Motor neuron (in vitro differentiated cells): ENCODE results near the gene DNAAF5. TPM values are rescaled to one million over a fixed set of nuclear protein-coding genes. Genes with fewer than 3 reads are reported as not detected.
A peak's percentile ranks its signal among the peaks of the same experiment; 100 is the strongest.

ENCODE experiments used
- ATAC-seq, 8 experiments: fragments of 200-7000 bp; cut with Tn5 transposase; replicated peaks in 6 of 8; 2 replicates each; pipeline ENCODE4 v1.8.0; 2021; ENCODE audit warnings: mild to moderate bottlenecking in 8 of 8, moderate library complexity in 8 of 8
- H3K27ac ChIP-seq, 2 donors: fragments of 250-450 bp; sonication (Bioruptor Pico); 2 replicates each; pipeline ENCODE4 v1.9.0; 2021; ENCODE audit warnings: antibody characterized with exemption in 2 of 2, mild to moderate bottlenecking in 2 of 2, moderate library complexity in 1 of 2
- H3K4me1 ChIP-seq, 2 donors: fragments of 250-450 bp; sonication (Bioruptor Pico); replicated peaks in 1 of 2; 2 replicates each; pipeline ENCODE4 v1.6.1; 2021; ENCODE audit warnings: antibody characterized with exemption in 2 of 2, mild to moderate bottlenecking in 2 of 2, moderate library complexity in 1 of 2
- H3K4me3 ChIP-seq, 5 donors: fragments of 250-450 bp; sonication (Bioruptor Pico); 2 replicates each; pipeline ENCODE4 v1.9.0; 2021; ENCODE audit warnings: antibody characterized with exemption in 5 of 5, mild to moderate bottlenecking in 5 of 5, moderate library complexity in 4 of 5
- WGBS, 10 experiments: fragments of 450-650 bp; shearing (Covaris generic); methylation state at CpG; one replicate each; pipeline ENCODE4 v1.0.0; 2022; 5-methylcytosine and 5-hydroxymethylcytosine counted together
- in situ Hi-C, 9 experiments: fragments of 400-800 bp; cut with MboI; loops; one replicate each; pipeline ENCODE4 v1.15.0; 2021; ENCODE audit warnings: low sequenced_read_pairs in 9 of 9, low pct_unique_long_range_greater_than_20kb in 2 of 9; ENCODE audit not compliant: unreplicated experiment in 9 of 9
- total RNA-seq, 8 experiments: library from RNA; unstranded; fragments of 300-600 nt; gene quantifications; 2 replicates each; pipeline versions ENCODE4 v1.2.3 to v1.2.4, GENCODE V29; 2022

The DNAAF5 gene
- total RNA-seq, 8 experiments from 2014 or later, result 6.7 to 45.1 (median 14.5) TPM

DNA sequence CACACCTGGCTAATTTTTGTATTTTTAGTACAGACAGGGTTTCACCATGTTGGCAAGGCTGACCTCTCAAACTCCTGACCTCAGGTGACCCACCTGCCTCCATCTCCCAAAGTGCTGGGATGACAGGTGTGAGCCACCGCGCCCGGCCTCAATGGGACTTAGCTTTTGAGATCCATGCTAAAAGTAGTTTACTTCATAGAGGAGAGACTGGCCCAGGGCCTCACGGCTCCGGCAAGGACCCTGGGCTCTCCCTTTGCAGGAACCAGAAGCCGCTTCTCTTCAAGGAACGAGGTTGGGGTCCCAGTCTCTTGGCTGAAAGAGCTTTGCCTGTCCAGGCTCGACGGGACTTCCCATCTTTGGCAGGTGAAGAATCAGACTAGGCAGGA is 30.1 kb upstream of the DNAAF5 start:
- no peaks in the 10 kb centered on the region for H3K4me1 ChIP-seq
- 80 to 95% (median 89%) methylated on average over 2 to 5 of the region's 9 CpGs; no CpG with 5 or more reads in 6 of the 10 experiments for WGBS, 10 experiments
- ATAC-seq, result no peak
- in situ Hi-C loops, result no loop called here
- H3K4me3 ChIP-seq, result no peak overlapping the region
- no peak overlapping the region for H3K27ac ChIP-seq

DNA sequence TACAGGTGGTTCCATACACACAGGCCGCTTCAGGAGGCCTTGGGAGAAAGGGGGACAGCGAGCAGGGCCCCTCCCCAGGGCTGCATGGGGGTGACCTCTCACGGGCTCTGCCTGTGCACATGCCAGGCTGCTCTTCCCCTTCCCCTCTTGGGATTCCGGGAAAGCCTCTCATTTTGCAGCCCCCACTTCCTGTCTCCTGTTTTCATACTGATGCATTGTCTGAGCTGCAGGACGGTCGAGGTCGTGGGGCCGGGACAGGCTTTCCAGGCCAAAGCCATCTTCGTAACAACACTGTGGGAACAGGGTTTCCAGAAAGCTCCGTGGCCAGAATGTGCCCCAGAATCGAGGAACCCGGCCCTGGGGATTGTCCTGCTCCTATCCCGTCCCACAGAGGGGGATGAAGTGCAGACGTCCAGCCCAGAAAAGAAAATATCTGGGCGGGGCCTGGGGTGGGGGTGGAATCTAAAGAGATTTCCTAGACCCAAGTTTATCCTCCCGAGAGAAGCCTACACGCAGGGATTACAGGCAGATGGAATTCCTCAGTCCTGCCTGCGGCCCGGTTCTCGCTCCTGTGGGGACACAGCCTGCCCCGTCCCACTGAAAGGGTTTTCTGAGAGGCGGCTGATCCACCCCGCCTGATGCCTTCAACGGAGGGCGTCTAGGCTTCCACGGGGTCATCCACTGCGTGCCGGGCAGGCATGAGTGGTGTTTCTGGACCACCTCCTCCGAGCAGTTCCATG is 29.5 kb upstream of the DNAAF5 start:
- no peak for ATAC-seq
- 73 to 95% (median 80%) methylated on average over 1 to 4 of the region's 29 CpGs; no CpG with 5 or more reads in 5 of the 10 experiments for WGBS, 10 experiments
- H3K27ac ChIP-seq, result no peak overlapping the region
- no peak overlapping the region for H3K4me3 ChIP-seq
- no peaks in the 10 kb centered on the region for H3K4me1 ChIP-seq
- in situ Hi-C loops, result no loop called here

DNA sequence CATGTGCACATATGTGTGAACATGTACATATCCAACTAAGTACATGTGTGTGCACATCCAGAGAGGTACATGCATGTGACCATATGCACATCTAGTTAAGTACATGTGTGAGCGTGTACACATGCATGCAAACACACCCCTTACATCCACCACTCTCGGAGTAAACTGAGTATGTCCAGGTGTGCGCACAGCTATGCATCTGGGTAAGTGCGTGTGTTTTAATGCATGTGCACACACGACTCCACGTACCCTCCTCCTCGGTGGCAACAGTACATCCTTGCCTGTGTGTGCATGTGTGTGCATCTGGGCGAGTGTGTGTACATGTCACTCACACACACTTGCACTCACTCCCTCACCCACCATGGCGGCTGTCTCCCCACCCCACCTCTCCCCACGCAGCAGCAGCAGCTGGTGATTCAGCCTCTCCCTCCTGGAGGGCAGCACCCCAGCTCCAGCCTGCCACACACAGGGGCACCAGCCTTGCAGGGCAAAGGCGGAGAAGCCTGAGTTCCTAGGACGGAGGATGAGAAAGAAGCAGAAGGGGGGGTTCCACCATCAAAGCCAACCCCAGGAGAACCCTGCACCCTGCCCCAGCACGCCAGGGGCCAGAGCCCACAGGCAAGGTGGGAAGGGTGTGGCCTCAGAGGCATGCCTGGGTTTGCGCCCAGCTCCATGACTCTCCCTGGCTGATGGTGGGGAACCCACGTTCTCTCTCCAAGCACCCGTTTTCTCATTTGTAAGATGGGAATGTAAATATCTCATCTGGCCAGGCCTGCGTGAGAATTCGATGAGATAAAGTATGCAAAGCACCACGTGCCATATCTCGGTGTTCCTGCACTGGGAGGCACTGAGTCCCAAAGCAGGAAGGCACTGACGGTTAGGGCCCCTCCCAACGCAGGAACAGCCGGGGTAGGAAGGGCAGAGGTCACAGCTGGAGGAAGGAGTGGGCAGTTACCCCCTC is 27.7 kb upstream of the DNAAF5 start:
- Histone ChIP-seq H3K27ac (no peak overlapping the region), H3K4me1 (no peaks in the 10 kb centered on the region), H3K4me3 (no peak overlapping the region)
- in situ Hi-C loops, result no loop called here
- 40 to 100% (median 88%) methylated on average over 2 to 9 of the region's 23 CpGs; no CpG with 5 or more reads in 2 of the 10 experiments for WGBS, 10 experiments
- ATAC-seq, result peak in 1 of 8 experiments; percentile 55

DNA sequence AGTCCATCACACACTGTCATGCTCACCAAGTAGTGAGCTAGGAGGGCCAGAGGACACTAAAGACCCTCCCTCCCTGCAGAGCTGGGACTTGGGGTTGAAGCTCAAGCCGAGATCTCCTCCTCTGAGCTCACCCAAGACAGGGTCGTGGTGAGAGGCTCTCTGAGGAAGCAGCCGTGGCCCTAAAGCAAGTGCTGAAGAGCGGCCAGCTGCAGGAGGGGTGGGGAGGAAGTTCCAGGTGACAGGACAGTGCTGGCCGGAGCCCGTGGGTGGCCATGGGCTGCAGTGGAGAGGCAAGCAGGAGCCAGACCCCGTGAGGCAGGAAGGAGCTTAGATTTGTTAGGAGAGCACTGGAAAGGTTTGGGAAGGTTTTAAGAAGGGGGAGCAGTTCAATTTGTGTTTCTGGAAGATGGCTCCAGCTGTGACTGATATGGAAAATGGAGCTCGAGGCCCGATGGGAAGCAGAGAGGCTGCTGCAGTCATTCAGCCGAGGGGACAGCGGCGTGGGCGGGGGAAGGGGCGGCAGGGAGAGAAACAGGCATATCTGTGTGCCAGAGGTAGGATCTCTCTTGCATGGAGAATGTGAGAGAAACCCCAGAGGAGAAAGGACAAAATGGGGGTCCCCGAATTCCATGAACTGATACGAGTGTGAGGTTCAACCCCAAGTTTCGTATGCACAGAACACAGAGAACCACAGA is 26.9 kb upstream of the DNAAF5 start:
- no peak for ATAC-seq
- WGBS, 10 experiments, result 47 to 100% (median 63%) methylated on average over 1 to 9 of the region's 17 CpGs; no CpG with 5 or more reads in 5 of the 10 experiments
- Histone ChIP-seq H3K4me3 (no peak overlapping the region), H3K27ac (no peak overlapping the region), H3K4me1 (no peaks in the 10 kb centered on the region)
- in situ Hi-C loops, result loop anchor here in 1 of 9 experiments (25.0 kb wide), 1 partner anchor 162 kb away; no protein-coding TSS in a partner anchor

DNA sequence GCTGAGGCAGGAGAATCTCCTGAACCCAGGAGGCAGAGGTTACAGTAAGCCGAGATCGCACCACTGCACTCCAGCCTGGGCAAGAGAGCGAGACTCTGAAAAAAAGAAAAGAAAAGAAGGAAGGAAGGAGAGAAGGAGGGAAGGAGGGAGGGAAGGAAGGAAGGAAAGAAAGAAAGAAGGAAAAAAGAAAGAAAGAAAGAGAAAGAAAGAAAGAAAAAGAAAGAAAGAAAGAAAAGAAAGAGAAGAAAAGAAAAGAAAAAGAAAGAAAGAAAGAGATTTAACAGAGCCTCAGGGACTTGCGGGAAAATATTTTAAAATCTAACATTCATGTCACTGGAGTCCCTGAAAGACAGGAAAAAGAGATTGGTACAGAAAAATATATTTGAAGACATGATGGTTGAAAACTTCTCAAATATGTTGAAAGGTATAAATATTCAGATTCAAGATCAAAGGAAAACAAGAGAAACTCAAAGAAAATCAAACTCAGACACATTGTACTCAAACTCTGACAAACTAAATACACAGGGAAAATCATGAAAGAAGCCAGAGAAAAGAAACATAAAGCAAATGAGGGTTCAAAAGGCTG is 25.3 kb upstream of the DNAAF5 start:
- no peak overlapping the region for H3K27ac ChIP-seq
- ATAC-seq, result no peak
- H3K4me1 ChIP-seq, result no peaks in the 10 kb centered on the region
- no peak overlapping the region for H3K4me3 ChIP-seq
- in situ Hi-C loops, result loop anchor here in 1 of 9 experiments (25.0 kb wide), 1 partner anchor 164 kb away; no protein-coding TSS in a partner anchor
- 54 to 100% (median 82%) methylated on average over 1 to 4 of the region's 4 CpGs for WGBS, 10 experiments

DNA sequence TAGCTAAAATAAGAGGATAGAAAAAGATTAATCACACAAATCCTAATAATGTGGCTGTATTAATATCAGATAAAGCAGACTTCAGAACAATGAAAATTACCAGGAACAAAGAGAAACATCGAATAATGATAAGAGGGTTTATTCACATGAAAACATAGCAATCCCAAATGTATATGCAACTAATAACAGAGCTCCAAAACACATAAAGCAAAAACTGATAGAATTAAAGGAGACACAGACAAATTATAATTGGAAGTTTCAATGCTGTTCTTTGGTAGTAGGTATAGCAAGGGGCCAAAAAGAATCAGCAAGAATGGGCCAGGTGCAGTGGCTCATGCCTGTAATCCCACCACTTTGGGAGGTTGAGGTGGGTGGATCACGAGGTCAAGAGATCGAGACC is 23.4 kb upstream of the DNAAF5 start:
- no peak overlapping the region for H3K4me3 ChIP-seq
- no peak for ATAC-seq
- in situ Hi-C loops, result loop anchor here in 1 of 9 experiments (25.0 kb wide), 1 partner anchor 166 kb away; no protein-coding TSS in a partner anchor
- H3K4me1 ChIP-seq, result no peaks in the 10 kb centered on the region
- 0 to 100% (median 71%) methylated on average over 1 to 3 of the region's 3 CpGs; no CpG with 5 or more reads in 1 of the 10 experiments for WGBS, 10 experiments
- no peak overlapping the region for H3K27ac ChIP-seq

DNA sequence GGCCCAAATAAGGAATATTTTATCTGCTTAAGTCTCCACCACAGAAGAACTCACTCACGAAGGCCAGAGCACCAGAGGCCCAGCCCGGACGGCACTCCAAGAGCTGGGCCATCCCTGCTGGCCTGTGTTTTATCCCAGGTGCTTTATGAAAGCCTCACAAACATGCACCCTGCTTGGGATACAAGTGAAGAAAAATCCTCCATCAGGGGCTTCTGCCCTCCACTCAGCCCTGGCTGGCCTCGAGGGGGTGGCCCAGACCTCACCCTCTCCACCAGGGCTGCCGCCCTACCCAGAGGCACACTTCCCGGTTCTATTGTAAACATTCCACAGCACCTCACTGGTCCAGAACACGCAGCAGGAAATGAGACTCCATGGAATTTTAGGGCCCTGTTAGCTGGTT is 19.8 kb upstream of the DNAAF5 start:
- Histone ChIP-seq H3K4me1 (peaks cover 6 to 8% of the 10 kb centered on the region in 2 donors), H3K4me3 (no peak overlapping the region), H3K27ac (no peak overlapping the region)
- 40 to 100% (median 100%) methylated on average over 1 to 4 of the region's 7 CpGs; no CpG with 5 or more reads in 5 of the 10 experiments for WGBS, 10 experiments
- ATAC-seq, result no peak
- in situ Hi-C loops, result loop anchor here in 1 of 9 experiments (25.0 kb wide), 1 partner anchor 169 kb away; no protein-coding TSS in a partner anchor

DNA sequence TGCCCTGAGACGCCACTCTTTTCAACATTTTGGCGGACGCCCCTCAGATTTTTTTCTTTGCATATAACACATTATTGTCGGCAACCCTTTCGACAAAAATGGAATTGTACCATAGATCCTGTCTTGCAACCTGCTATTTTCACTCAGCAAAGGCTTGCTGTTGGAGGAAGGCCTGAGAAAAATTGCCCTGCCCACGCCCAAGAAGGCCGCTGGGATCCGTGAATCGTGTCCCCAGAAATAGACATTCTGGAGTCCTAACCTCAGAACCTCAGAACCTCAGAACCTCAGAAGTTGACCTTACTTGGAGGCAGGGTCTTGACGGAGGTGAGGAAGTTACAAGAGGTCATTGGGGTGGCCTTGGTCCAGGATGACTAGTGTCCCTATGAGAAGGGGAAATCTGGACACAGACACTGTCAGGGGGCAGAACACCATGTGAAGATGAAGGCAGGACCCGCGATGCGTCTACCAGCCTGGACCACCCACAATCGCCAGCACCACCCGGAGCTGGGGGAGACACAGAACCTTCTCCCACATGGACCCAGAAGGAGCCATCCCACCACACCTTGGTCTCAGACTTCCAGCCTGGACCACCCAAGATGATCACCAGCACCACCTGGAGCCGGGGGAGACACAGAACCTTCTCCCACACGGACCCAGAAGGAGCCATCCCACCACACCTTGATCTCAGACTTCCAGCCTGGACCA is 19.1 kb upstream of the DNAAF5 start:
- no peak for ATAC-seq
- no peak overlapping the region for H3K4me3 ChIP-seq
- H3K27ac ChIP-seq, result no peak overlapping the region
- 81 to 100% (median 95%) methylated on average over 1 to 10 of the region's 17 CpGs; no CpG with 5 or more reads in 1 of the 10 experiments for WGBS, 10 experiments
- in situ Hi-C loops, result loop anchor here in 1 of 9 experiments (25.0 kb wide), 1 partner anchor 170 kb away; no protein-coding TSS in a partner anchor
- peaks cover 9% of the 10 kb centered on the region in 2 donors for H3K4me1 ChIP-seq

DNA sequence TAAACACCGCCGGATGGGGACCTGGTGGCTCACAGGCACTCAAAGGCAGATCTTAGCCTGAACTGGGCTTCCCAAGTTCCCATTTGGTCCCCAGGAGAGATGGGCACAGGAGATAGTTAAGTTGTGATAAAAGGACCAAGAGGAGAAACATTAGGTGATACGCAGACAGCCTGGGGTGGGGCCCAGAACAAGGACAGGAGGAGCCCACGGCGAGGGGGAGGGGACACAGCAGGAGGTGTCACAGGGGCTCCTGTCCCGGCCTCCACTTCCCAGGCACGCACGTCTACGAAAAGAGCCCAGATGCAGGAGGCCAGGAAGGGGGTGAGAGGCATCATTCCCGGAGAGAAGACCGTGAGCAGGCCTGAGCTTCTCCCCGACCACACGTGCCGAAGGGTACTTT is 16.3 kb upstream of the DNAAF5 start:
- in situ Hi-C loops, result loop anchor here in 1 of 9 experiments (25.0 kb wide), 1 partner anchor 173 kb away; no protein-coding TSS in a partner anchor
- no peak overlapping the region for H3K4me3 ChIP-seq
- whole genome bisulfite sequencing, 10 experiments, result 80 to 100% (median 90%) methylated on average over 2 to 5 of the region's 14 CpGs; no CpG with 5 or more reads in 5 of the 10 experiments
- H3K27ac ChIP-seq, result no peak overlapping the region
- H3K4me1 ChIP-seq, result peaks cover 12% of the 10 kb centered on the region in 2 donors
- ATAC-seq, result no peak

DNA sequence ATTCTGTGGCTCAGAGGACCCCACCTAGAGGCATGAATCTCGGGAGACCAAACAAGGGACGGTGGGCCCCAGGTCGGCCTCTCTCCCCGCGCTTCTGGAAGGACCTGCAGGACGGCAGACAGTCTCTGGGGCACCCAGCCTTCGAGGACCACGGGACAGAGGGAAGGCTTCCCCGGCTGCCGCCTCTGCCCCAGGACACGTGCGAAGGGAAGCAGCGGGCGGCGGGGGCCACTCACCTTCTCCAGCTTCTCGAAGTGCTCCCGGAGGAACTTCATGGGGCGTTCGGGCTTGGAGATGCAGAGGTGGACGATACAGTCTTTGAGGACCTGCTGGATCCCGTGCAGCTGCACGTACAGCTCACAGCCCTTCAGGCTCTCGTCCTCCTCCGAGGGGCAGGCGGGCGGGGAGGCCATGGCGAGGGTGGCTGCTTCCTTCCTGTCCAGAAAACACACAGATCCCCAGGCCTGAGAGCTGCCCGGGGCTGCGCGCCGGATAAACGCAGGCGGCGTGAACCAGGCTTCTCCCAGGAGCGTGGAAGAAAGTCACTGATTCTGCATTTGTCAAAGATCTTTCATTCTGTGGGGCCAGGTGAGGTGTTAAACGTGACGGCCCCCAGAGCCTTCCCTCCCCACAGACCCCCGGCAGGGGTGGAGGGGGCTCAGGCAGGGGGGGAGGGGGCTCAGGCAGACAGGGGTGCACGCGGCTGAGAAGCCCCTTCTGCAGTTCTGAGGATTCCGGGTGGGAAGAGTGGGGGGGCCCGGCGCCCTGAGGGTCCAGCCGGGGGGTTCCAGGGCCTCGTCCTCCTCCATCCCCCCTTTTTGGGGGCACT is 15.2 kb upstream of the DNAAF5 start:
- H3K4me1 ChIP-seq, result peaks cover 12% of the 10 kb centered on the region in 2 donors
- WGBS, 10 experiments, result 0 to 96% (median 60%) methylated on average over 1 to 10 of the region's 45 CpGs; no CpG with 5 or more reads in 5 of the 10 experiments
- in situ Hi-C loops, result loop anchor here in 1 of 9 experiments (25.0 kb wide), 1 partner anchor 174 kb away; no protein-coding TSS in a partner anchor
- peak overlapping the region; percentile 44 to 81 (median 68) for H3K4me3 ChIP-seq
- peak overlapping the region; percentile 15 to 55 for H3K27ac ChIP-seq
- ATAC-seq, result peak in 5 of 8 experiments; percentile 5 to 43 (median 17)

DNA sequence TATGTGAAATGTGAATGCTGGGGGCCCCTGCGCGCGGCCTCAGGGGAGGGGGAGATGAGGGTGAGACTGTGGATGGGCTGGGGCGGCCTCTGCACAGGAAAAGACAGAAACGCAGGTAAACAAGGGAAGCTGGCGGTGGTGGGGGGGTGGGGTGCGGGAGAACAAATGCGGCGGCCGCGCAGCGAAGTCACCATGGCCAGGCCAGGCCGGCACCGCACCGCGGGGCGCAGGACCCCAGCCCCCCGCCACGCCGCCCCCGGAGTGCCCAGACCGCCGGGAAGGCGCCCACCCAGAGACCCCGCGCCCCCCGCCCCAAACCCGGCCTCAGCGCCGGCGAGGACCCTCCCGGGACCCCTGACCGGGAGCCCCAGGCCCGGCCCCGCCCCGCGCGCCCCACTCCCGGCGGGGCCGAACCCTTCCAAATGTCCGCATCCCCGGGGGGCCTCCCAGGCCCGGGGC is 14.5 kb upstream of the DNAAF5 start:
- 0% methylated on average over 1 of the region's 44 CpGs; no CpG with 5 or more reads in 9 of the 10 experiments for WGBS, 10 experiments
- ATAC-seq, result peak in 5 of 8 experiments; percentile 34 to 50 (median 43)
- peaks cover 12% of the 10 kb centered on the region in 2 donors for H3K4me1 ChIP-seq
- peak overlapping the region; percentile 38 to 55 for H3K27ac ChIP-seq
- in situ Hi-C loops, result loop anchor here in 1 of 9 experiments (25.0 kb wide), 1 partner anchor 175 kb away; no protein-coding TSS in a partner anchor
- H3K4me3 ChIP-seq, result peak overlapping the region; percentile 44 to 81 (median 68)
